ENCODE results near the gene NFIX.

Gene NFIX

DNA sequence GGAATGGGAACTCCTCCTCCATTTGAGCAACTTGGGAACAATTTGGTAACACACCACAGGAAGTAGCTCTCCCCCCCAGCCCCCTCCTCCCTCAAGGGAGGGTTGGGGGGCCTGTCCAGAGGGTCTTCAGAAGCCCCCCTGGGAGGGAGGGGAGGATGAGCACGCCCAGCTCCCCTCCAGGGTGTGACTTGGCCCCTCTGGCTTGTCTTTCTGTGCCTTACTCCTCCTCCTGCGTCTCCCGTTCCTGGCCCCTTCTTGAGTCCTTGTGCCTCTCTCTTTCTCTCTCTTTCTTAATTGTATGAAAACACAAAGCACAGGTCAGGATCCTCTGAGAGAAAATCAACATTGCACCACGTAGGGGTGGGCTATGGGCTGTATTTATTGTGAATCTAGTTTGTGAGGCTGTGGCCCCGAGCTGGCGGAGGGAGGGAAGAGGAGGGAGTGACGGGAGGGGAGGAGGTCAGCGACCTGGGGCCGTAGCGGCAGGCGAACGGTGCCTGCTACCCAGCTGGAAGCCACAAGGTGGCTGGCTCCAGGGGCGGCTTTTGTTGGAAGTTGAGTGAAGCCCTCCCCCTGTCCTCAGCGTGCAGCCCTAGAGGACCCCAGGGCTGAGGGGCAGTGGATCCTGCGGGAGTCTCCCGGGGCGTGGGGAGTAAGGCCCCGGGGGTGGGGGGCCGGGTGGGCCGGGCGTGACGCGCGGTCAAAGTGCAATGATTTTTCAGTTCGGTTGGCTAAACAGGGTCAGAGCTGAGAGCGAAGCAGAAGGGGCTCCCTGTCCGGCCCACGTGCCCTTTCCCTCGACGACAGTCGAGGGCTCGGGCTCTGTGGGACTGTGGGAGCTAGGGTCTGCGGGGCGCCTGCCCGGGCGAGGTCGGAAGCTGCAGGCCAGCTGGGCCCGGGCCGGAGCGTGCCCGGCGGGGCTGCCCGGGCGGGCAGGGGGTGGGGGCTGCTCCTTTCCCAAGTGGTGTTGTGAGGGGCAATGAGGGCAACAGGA is 101.0 kb downstream of the NFIX start:
- no peak for DNase-seq

DNA sequence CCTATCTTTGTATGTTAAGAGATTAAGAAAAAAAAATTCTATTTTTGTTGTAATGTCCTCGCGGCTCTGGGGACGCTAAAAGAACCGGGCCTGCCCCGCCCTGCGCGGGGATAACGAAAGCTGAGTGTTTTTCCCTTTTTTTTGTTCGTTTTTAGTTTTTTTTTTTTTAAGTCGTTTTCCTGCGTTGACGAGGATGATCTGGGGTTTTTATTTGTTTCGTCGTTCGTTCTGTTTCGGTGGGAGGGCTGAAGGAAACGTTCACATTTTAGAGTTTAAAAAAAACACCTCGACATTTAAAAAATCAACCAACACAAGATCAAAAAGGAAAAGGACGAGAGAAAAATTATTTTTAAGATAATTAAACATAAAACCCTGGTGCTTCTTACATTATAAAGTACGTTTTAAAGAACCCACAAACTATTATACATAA is 101.8 kb downstream of the NFIX start:
- DNase-seq = no peak

DNA sequence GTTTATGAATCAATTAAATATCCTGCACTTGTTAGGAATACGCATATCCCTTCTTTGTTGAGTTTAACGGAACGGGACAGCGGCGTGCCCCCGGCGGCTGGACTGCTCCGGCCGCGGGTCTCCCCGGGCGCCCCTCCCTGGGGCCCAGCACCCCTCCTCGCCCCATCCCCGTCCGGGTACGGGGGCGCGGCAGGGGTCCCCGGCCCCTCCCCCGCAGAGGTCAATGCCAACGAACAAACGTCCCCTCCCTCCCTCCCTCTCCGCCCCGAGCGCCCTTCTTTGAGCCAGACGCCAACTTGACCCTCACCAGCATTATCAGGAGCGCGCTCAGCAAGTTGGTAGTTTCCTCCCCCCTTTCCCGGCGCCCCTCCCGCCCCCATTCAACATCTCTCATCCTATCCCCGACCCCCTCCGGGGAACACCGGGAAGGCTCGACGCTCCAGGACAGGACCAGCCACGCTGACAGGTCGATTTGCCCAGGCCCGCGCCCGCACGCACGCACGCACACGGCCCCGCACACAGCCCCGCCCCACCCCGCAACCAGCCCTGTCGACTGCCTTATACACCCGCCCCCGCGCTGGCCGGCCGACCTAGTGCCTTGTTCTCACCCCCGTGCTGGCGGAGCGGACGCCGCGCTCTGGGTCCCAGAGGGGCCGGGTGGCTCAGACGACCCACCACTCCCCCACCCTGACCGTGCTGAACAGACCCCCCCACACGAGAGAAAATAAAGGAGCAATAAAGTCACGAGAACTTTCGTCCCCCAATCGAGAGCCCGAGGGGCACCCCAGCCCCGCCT is 102.4 kb downstream of the NFIX start:
- DNase-seq = no peak

DNA sequence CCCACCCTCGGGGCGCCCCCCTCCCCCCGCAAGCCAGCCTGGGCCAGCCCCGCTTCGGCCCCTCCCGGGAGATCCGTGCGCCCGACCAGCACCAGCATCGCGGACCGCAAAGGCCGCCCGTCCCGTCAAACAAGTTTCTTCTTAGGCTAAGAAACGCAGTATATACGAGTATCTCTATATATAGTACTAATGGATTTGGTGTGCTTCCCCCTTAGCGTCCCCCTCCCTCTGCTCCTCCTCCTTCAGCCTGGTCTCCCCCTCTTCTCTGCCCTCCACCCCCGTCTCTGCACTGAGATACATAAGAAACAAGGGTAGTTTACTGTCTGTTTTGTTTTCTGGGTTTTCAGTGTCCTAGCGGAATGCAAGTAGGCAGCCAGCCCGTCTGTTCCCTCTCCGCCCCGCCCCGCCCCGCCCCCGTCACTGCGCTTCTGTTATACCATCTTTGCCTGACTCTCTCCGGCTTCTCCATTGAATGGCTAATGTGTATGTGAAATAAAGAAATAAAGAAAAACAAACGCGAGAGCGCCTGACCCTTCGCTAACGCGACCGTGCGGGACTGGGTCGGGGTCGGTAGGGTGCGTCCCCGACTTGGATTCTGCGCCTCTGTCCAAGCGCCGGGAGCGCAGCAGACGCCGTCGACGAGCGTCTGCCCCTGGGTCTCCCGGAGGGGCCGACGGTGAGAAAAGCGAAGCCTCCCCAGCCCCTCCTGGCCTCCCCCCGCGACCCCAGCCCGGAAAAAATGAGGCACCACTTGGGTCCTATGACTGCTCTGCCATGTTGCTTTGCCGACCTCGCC is 103.2 kb downstream of the NFIX start:
- DNase-seq = peak; percentile 80

DNA sequence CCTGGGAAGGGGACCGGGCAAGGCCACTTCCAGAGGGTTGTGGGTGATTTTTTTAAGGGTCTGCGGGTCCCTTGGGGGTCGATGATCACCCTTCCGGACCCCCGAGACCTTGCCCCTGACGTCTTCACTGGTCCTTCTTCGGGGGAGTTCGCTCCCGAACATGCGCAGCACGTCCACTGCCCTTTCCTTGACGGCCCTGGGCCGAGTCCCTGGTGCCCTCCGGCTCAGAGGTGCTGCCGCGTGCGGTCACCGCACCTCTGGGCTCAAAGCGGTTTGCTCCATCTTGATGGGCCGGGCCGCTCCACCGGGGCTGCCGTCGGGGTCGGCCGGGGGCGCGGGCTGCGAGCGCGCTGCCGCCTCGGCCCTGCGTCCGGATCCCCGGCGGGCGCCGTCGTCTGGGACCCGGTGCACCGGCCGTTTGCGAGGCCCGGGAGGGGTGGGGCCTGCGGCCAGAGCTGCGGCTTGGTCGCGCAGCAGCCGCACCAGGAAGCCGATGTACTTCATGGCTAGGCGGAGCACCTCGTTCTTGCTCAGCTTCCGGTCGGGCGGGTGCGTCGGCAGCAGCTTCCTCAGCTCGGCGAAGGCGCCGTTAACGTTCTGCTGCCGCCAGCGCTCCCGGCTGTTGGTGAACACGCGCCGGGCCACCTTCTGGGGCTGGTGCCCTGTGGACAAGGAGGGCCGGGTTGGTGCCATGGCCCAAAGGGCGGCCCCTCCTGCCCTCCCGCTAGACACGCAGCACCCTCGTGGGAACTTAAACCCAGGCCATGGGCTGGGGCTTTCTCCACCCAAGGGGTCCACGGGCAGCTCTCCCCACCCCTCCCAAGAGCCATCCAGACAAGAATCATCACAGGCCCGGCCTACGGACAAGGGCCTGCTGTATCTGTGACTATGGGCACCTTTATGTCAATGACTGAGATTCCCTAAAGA is 104.1 kb downstream of the NFIX start:
- DNase-seq = peak; percentile 71

DNA sequence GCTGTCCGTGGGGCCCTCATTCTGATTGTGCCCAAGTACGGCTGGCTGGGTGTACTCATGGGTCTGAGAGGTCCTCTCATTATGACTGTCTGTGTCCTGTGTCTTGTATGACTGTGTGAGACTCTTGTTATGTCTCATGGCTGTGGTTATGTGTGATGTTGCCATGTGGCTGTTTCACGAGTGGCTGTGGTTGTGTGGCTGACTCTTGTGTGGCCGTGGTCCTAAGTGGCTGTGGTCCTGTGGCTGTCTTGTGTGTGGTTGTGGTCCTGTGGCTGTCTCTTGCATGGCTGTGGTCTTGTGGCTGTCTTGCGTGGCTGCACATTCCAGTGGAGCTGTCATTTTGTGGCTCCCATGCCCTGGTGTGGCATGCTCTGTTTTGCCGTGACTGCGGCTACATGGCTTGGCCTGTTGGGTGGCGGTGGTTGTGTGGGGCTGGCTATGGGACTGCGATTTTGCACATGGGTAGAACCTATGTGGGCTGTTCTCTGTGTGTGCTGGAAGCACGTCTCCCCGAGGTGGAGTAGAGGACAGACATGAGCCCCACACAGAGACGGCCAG is 104.8 kb downstream of the NFIX start:
- no peak for DNase-seq

DNA sequence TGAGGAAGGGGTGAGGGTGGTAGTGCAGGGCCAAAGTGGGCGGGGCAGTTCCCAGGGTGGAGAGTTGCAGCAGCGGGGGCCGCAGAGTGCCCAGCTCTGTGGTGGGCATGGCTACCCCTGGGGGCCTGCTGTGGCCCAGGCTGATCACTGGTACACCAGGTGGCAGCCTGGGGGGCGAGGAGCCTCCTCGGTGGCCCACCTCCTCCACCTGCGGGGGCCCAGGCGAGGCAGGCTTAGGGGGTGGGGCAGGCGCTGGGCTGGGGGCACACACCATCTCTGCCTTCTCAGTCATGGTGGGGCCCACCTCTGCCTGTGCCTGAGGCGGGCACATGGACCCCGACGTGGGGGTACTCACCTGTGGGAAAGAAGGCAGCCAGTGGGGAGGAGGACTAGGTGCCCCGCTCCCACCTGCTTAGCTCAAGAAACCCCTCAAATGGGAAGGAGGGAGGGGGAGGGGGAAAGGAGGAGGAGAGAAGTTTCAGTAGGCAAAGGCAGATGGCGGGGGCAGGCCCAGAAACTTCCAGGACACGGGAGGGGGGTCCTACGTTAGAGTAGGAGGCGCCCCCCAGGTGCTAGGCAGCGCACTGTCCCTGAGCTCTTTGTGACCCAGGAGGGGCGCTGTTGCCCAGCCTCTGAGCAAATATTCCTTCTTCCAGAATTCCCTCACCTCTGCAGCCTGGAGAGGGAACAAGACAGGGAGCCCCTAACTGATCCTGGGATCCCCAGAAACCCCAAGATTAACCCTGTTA is 105.7 kb downstream of the NFIX start:
- DNase-seq = no peak

DNA sequence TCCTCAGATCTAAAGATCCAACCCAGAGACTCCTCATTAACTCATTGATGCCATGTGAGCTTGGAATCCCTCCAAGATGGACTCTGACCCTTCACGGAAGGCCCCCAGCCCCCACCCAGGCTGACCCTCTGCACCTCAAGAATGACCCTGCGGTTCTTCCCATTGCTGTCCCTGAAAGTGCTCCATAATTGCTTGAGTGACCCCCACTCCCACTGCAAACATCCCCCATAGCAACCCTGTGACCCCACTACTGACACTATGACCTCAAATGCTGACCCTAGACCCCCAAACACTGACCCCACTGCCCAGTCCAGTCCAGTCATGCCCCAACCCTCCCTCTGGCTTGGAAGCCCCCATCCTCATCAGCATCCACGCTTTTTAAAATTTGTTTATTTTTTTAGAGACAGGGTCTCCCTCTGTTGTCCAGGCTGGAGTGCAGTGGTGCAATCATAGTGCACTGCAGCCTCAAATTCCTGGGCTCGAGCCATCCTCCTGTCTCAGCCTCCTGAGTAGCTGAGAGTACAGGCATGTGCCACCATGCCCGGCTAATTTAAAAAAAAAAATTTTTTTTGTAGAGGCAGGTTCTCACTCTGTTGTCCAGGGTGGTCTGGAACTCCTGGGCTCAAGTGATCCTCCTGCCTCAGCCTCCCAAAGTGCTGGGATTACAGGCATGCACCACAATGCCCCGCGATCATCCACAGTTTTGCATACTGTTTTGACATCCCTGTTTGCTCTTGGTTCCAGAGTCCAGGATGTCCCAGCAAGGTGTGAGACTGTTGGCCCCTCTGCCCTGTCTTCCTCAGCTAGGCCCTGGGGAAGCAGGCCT is 106.5 kb downstream of the NFIX start:
- DNase-seq = no peak

DNA sequence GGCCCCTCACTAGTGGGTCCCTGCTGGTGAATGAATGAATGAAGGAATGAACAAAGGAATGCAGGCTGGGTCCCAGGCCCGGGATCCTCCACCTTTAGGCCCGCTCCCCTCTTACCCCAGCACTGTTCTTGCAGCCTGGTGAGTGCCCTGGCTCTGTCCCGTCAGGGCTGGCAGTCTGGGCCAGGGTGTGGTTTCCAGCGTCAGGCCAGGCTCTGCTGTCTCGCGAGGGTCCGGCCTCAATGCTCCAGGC is 107.1 kb downstream of the NFIX start:
- no peak for DNase-seq

DNA sequence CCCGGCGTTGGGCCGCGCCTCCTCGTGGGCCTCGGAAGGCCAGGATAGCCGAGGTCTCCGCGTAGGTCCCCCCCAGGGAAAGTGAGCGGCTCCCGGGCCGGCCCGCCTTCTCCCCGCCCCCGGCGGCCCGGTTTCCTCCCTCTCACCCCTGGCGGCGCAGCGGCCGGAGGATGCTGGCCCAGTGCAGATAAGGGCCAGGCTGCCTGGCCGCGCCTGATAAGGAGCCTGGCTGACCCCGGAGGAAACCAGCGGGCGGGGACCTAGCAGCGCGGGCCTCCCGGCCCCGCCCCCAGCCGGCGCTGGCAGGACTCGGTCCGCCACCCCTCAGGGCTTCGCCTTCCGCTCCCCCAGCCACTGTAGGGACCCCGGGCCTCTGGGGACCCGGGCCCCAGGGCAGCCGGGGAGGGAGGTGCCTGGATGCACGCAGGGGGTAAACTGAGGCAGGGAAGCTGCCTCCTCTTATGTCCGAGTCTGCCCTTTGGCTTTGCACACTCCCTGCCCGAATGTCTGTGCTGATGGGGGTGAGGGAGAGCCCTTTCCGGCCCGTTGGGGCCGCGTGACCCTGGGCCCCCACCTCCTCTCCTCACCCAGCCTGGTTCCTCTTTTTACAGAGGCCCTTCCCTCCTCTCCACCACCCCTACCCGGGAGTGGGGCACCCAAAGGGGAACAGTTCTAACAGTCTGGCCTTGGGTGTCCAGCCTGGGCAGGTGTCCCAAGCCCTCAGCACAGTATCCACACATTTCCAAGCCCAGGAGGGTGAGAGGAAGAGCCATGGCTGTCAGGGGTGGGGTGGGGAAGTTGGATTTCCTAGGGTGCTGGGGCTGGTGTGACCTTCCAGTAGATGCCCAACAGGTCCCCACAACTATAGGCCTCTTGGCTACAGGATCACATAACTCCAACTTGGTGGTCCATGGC is 107.6 kb downstream of the NFIX start, which contains the start of gene LYL1:
Gene LYL1 (minus strand): TSS at position 193 of the 915 bp plus-strand sequence. CDS start 1,687 bp downstream, outside the sequence.
- DNase-seq = no peak

DNA sequence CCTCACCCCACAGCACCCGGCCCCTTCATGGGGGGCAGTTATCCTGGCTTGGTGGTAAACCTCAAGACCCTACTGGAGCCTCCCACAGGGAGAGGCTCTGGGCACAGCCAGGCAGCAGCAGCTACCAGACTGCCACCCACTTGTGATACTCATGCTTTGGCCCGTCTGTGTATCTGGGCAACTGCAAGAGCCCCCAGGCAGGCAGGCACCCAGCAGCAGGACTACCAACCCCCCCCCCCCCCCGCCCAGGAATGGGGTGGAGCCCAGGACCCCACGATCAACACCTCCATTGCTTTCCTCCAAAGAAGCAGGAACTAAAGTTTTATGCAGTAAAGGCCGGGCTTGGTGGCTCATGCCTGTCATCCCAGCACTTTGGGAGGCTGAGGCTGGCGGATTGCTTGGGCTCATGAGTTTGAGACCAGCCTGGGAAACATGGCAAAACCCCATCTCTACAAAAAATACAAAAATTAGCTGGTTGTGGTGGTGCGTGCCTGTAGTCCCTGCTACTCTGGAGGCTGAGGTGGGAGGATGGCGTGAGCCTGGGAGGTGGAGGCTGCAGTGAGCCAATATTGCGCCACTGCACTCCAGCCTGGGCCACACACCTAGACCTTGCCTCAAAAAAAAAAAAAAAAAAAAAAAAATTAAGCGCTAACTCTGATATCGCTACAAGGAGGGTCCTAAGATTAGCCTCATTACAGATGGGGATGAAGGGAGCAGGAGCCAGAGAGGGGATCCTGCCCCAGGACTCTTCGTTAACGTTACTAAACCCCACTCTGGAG is 108.5 kb downstream of the NFIX start:
- DNase-seq = no peak

DNA sequence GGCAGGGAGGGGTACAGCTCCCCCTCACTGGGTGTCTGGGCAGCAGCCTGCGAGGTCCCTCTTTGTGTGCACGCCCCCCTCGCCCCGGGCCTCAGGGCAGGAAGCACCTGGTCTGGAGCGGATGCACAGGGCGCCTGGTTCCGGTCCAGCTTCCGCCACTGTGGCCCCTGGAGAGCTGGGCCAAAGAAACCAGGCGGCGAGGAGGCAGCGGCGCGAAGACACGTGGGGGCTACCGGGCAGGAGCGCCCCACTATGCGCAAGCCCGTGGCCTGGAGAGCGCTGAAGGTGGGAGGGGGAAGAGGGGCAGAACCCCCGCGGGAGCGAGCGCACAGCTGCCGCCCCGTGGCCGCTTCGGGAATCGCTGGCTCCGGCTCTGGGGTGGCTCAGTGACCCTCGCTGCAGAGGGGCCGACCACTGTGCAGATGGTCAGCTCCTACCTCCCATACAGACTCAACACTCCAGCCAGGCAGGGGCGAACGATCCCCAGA is 109.1 kb downstream of the NFIX start:
- DNase-seq = peak; percentile 73

DNA sequence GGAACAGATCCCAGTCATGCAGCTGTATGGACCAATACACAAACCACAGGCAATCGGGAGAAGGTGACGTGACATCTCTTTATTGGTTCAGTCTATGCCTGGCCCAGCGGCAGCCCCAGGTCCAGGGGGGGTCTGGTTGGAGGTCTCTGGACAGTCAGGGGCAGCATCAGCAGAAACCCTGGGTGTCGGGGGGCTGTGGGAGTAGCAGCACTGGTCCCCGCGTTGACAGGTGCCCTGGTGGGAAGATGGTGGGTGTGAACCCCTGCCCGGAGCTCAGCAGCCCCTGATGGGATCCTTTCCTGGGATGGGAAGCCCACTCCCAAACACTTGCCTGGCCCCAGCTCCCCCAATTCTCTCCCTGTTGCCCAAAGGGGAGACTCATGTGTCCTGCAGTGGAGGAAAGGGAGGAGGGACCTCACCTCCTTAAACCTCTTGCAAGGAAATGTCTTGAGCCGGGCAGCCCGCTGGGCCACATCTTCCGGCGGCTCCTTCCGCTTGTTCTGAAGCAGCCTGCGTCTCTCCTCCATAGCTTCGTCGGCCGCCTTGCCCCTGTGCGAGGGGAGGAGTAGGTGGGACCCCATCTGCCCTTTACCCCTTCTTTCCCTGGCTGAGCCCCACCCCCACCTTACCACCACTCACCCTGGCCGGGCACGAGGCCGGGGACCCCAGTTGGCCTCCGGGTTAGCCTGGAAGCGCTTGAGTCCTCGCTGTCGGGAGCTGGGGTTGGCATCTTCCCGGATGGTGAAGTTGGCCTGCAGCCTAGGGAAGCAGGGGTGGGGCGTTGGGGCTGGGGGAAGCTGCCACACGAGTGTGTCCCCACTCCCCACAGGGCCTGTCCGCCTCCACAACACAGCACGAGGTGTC is 109.8 kb downstream of the NFIX start:
- DNase-seq = no peak

DNA sequence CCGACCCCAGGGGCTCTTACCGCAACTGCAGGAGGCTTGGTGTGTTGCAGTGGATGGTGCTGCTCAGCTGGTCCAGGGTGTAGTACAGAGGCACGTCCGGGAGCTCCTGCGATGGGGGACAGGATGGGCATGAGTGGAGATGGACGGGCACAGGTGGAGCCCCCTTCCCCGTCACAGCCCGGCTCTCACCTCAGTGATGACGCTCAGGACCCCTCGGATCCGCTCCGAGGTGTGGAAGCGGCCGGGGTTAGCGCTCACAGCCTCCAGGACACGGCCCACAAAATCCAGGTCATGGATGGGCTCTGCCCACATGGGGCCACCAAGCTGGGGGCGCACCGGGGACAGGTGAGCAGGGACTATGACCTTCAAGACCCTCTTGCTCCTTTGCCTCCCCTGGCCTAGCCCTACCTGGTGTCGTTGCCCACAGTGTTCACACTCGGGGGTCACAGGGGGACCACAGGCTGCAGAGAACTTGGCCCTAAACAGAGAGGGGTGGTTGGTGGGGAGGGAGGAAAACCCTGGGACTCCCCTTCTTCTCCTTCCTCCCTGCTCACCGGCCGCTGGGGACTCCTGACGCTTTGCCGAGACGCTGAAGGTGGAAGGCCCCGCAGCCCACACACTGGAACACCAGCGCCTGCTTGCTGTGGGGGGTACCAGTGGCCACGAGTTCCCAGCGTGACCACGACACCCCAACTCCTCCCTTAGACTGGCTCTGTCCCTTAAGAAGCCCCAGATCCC is 114.3 kb downstream of the NFIX start:
- no peak for DNase-seq

DNA sequence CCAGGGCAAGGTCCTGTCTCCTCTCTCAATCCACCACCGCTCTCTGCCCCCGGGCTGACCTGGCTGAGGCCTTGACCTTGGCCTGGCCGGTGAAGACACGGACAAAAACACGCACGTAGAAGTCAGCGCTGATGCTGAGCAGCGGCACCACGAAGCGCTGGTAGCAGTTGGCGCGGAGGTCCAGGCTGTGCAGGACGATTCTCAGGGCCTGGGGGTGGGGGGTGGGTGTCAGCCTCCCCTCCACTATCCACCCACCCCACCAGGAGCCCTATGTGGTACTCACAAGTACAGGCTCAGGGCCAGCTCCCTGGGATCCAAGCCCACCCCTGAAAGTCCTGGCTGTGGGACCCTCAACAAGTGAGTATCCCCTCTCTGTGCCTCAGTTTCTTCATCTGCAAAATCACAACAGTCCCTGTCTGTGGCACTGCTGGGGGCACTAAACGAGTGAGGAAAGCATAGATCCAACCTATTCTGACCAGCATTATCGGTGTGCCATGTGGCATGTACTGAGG is 114.9 kb downstream of the NFIX start:
- no peak for DNase-seq

DNA sequence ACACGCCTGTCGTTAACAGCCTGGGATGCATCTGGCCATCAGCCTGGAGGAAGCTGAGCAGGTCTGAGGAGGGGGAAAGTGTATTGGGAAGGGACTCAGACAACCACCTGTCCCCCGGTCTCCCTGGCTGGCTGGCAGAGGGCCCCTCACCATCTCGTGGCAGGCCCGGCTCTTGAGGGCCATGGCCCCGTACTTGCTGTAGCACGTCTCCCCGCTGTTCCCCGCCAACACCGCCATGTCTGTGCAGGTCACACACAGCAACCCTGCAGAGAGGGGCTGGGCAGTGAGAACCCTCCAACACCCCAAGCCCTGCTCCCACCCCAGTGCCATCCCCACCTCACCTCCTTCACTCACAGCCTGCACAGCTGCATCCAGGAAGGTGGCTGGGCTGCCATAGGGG is 117.3 kb downstream of the NFIX start:
- no peak for DNase-seq
